Spleen (tissue), 11 donors: ENCODE measurements around the gene GOLGA1. TPM values are rescaled to one million over a fixed set of nuclear protein-coding genes. Genes with fewer than 3 reads are reported as not detected.

Experiments used
- DNase-seq: peaks from one replicate; pipeline ENCODE4 v3.0.0-alpha.2; 2020
- H3K27ac ChIP-seq, 8 donors: fragments of 200-600 bp; sonication (generic) in 7 of 8; 1 replicate in 4 of 8; 2 replicates in 4 of 8; pipeline versions ENCODE4 v1.5.0 to v1.8.0; 2016 to 2021; ENCODE audit warnings: inconsistent platforms in 4 of 8, mild to moderate bottlenecking in 4 of 8, moderate library complexity in 1 of 8
- H3K27me3 ChIP-seq, 7 donors: fragments of 200-600 bp; sonication (generic) in 6 of 7; replicated peaks in 1 of 7; 1 replicate in 4 of 7; 2 replicates in 3 of 7; pipeline versions ENCODE4 v1.5.0 to v1.8.0; 2016 to 2021; ENCODE audit warnings: inconsistent platforms in 3 of 7, mild to moderate bottlenecking in 1 of 7
- H3K36me3 ChIP-seq, 6 donors: fragments of 200-600 bp; sonication (generic) in 5 of 6; 1 replicate in 4 of 6; 2 replicates in 2 of 6; pipeline versions ENCODE4 v1.5.0 to v1.8.0; 2016 to 2021; ENCODE audit warnings: inconsistent platforms in 2 of 6
- H3K4me1 ChIP-seq, 6 donors: fragments of 200-600 bp; sonication (generic) in 5 of 6; 1 replicate in 3 of 6; 2 replicates in 3 of 6; pipeline versions ENCODE4 v1.5.0 to v1.8.0; 2016 to 2021; ENCODE audit warnings: inconsistent platforms in 3 of 6
- H3K4me3 ChIP-seq, 8 donors: fragments of 200-600 bp; sonication (generic) in 7 of 8; 1 replicate in 4 of 8; 2 replicates in 4 of 8; pipeline versions ENCODE4 v1.5.0 to v1.8.0; 2016 to 2021; ENCODE audit warnings: inconsistent platforms in 4 of 8, mild to moderate bottlenecking in 4 of 8, moderate library complexity in 2 of 8
- H3K9me3 ChIP-seq, 8 donors: fragments of 200-600 bp; sonication (generic) in 7 of 8; 1 replicate in 4 of 8; 2 replicates in 4 of 8; pipeline versions ENCODE4 v1.5.0 to v1.8.0; 2016 to 2021; ENCODE audit warnings: inconsistent platforms in 4 of 8
- CTCF ChIP-seq, 11 experiments: fragments of 200-600 bp in 7 of 11; fragments of 450-650 bp in 4 of 11; sonication (generic) in 4 of 11; IDR thresholded peaks in 8 of 11; conservative IDR thresholded peaks in 3 of 11; 1 replicate in 7 of 11; 2 replicates in 4 of 11; pipeline versions ENCODE4 v1.4.0 to v1.8.0; 2016 to 2021; ENCODE audit warnings: antibody characterized with exemption in 11 of 11, inconsistent platforms in 4 of 11, mild to moderate bottlenecking in 1 of 11
- POLR2A ChIP-seq, 3 donors: fragments of 450-650 bp; IDR thresholded peaks; one replicate each; pipeline ENCODE4 v1.5.1; 2017; ENCODE audit warnings: antibody characterized with exemption in 3 of 3, mild to moderate bottlenecking in 1 of 3
- POLR2AphosphoS5 ChIP-seq, 3 donors: sonication (generic); formaldehyde crosslinking; IDR thresholded peaks; one replicate each; pipeline ENCODE4 v1.5.1; 2017; ENCODE audit warnings: antibody characterized with exemption in 3 of 3
- WGBS, 5 donors: extraction: QIAGEN DNeasy Blood & Tissue Kit in 3 of 5; methylation state at CpG; one replicate each; pipeline versions ENCODE4 v1.1.5 to v1.1.7; 2013 to 2018; 5-methylcytosine and 5-hydroxymethylcytosine counted together
- intact Hi-C: fragments of 100-400 bp; cut with DNase I; formaldehyde crosslinking; loops from one replicate; pipeline ENCODE4 v1.15.0; 2023; ENCODE audit warnings: low total_unique reads
- polyA plus RNA-seq, 3 donors: library from polyadenylated mRNA; stranded (reverse); fragments of 200-250 nt; gene quantifications; one replicate each; pipeline ENCODE4 v1.2.1, GENCODE V29; 2013
- total RNA-seq, 7 donors: library from RNA; depleted of rRNA in 3 of 7; stranded (reverse); fragments of >200 nt in 3 of 7; fragmentation: NEBNext Ultra II Directional in 4 of 7; extraction: Animal tissue kit (Norgen Biotek cat#: 25700) in 4 of 7; gene quantifications; one replicate each; pipeline versions ENCODE4 v1.1.0 to v1.2.1, GENCODE V29; 2016 to 2021
- donor health status: healthy with polysubstance abuse.
- donor health status: DM: no; HTN: no; CAD: no; lungs with moderate emphysema.
- donor health status: DM: no; HTN: no; CAD: no.
- donor health status: Bipolar disorder and iron deficiency.
- donor health status: healthy.
- donor health status: DM: no; HTN: no; CAD: no.
- donor health status: DM: yes; HTN: yes; CAD: no.

Gene GOLGA1
- total and polyA plus RNA-seq, 10 donors = 4.7 to 30.5 (median 22.9) TPM

- H3K27me3 ChIP-seq = no peaks in the 10 kb centered on the region
- H3K9me3 ChIP-seq = no peaks in the 10 kb centered on the region
- H3K27ac ChIP-seq = peak overlapping the region in 7 of 8 donors; percentile 90 to 96 (median 94)
- peaks cover 3 to 52% (median 48%) of the 10 kb centered on the region in 6 donors for H3K36me3 ChIP-seq
- peaks cover 30 to 61% (median 50%) of the 10 kb centered on the region in 6 donors for H3K4me1 ChIP-seq
- H3K4me3 ChIP-seq = peak overlapping the region; percentile 33 to 98 (median 77)
- DNase-seq = no peak
- WGBS, 5 donors = 9 to 17% (median 12%) methylated on average over 12 of the region's 12 CpGs
- intact Hi-C loops = no loop called here
- TF ChIP-seq POLR2A (IDR thresholded peaks at IDR 0.05) (no peak), POLR2AphosphoS5 (IDR thresholded peaks at IDR 0.05) (no peak), CTCF (IDR thresholded peaks at IDR 0.05 in 8 of 11, conservative IDR thresholded peaks at IDR 0.05 in 3 of 11) (no peak)
Observed at GRCh38 chr9:124860582-124861341, 80.1 kb downstream of the GOLGA1 start.

- TF ChIP-seq POLR2AphosphoS5 (IDR thresholded peaks at IDR 0.05) (no peak), CTCF (IDR thresholded peaks at IDR 0.05 in 8 of 11, conservative IDR thresholded peaks at IDR 0.05 in 3 of 11) (no peak)
Observed at GRCh38 chr9:124859803-124860581, 80.9 kb downstream of the GOLGA1 start.

GRCh38 chr9:124858330-124859046 is 82.4 kb downstream of the GOLGA1 start:
- intact Hi-C loops = loop anchor here (10.0 kb wide), 1 partner anchor 286 kb away; the partner anchor contains the start of gene SCAI
- no peaks in the 10 kb centered on the region for H3K27me3 ChIP-seq
- H3K4me1 ChIP-seq = peaks cover 31 to 60% (median 48%) of the 10 kb centered on the region in 6 donors
- WGBS, 5 donors = 68 to 84% (median 79%) methylated on average over 7 to 9 of the region's 9 CpGs
- TF ChIP-seq CTCF (IDR thresholded peaks at IDR 0.05 in 8 of 11, conservative IDR thresholded peaks at IDR 0.05 in 3 of 11) = no peak
- TF ChIP-seq POLR2AphosphoS5 (IDR thresholded peaks at IDR 0.05) = peak in 1 of 3 donors; percentile 25
- no peak for TF ChIP-seq POLR2A (IDR thresholded peaks at IDR 0.05)
- DNase-seq = no peak
- no peak overlapping the region for H3K4me3 ChIP-seq
- no peaks in the 10 kb centered on the region for H3K9me3 ChIP-seq
- H3K36me3 ChIP-seq = peaks cover 3 to 52% (median 48%) of the 10 kb centered on the region in 6 donors
- H3K27ac ChIP-seq = peak overlapping the region in 1 of 8 donors; percentile 6

More at GRCh38 chr9:124859803-124860581, 80.9 kb downstream of the GOLGA1 start:
- Histone ChIP-seq H3K27me3 (no peaks in the 10 kb centered on the region), H3K36me3 (peaks cover 3 to 52% (median 48%) of the 10 kb centered on the region in 6 donors), H3K27ac (peak overlapping the region in 2 of 8 donors; percentile 35 to 94), H3K4me1 (peaks cover 30 to 61% (median 50%) of the 10 kb centered on the region in 6 donors), H3K4me3 (peak overlapping the region in 7 of 8 donors; percentile 59 to 98 (median 79)), H3K9me3 (no peaks in the 10 kb centered on the region)
- intact Hi-C loops = loop anchor here (10.0 kb wide), 1 partner anchor 285 kb away; the partner anchor contains the start of gene SCAI
- 35 to 61% (median 53%) methylated on average over 9 to 10 of the region's 10 CpGs for WGBS, 5 donors
- DNase-seq = no peak
